NOMO-1 treated with dmso at 0.1 percent for 144 hours (cell line): ENCODE measurements around the gene CCDC172.
"Not testable (repeated sequence)": the region's sequence is repeated elsewhere in the genome, so short reads cannot be mapped to it uniquely, and the experiment has no call there.

Source experiments
- DNase-seq: peaks from one replicate; lab custom pipeline; 2025; ENCODE audit not compliant: unreplicated experiment; lab: John Stamatoyannopoulos, UW

CCDC172 gene

GRCh38 chr10:116331815-116332214 lies 7.6 kb downstream of the CCDC172 start:
- DNase-seq: no peak

- DNase-seq: no peak
Observed at GRCh38 chr10:116336866-116337265, 12.6 kb downstream of the CCDC172 start.

- no peak for DNase-seq
Observed at GRCh38 chr10:116352125-116352524, 27.9 kb downstream of the CCDC172 start.

GRCh38 chr10:116353817-116354216 lies 29.6 kb downstream of the CCDC172 start:
- DNase-seq: no peak

- DNase-seq: no peak
Observed at GRCh38 chr10:116355341-116355740, 31.1 kb downstream of the CCDC172 start.

- DNase-seq: no peak
Observed at GRCh38 chr10:116356833-116357232, 32.6 kb downstream of the CCDC172 start.

GRCh38 chr10:116364868-116365267 lies 40.6 kb downstream of the CCDC172 start:
- DNase-seq: no peak

GRCh38 chr10:116371737-116372136 lies 47.5 kb downstream of the CCDC172 start:
- no peak for DNase-seq

- DNase-seq: no peak
Observed at GRCh38 chr10:116382290-116382689, 58.0 kb downstream of the CCDC172 start.

GRCh38 chr10:116385311-116385710 lies 61.1 kb downstream of the CCDC172 start:
- no peak for DNase-seq

- no peak for DNase-seq
Observed at GRCh38 chr10:116385994-116386809, 62.0 kb downstream of the CCDC172 start.

GRCh38 chr10:116393246-116393831 lies 69.1 kb downstream of the CCDC172 start:
- DNase-seq: not testable (repeated sequence)

GRCh38 chr10:116395223-116395985 lies 71.2 kb downstream of the CCDC172 start:
- no peak for DNase-seq

- no peak for DNase-seq
Observed at GRCh38 chr10:116398224-116398623, 74.0 kb downstream of the CCDC172 start.

- DNase-seq: no peak
Observed at GRCh38 chr10:116402858-116403257, 78.6 kb downstream of the CCDC172 start.

GRCh38 chr10:116403740-116404250 lies 79.5 kb downstream of the CCDC172 start:
- DNase-seq: no peak

GRCh38 chr10:116408719-116409118 lies 84.5 kb downstream of the CCDC172 start:
- DNase-seq: peak; percentile 5

GRCh38 chr10:116410351-116410750 lies 86.1 kb downstream of the CCDC172 start:
- DNase-seq: no peak

- no peak for DNase-seq
Observed at GRCh38 chr10:116417821-116418220, 93.6 kb downstream of the CCDC172 start.

GRCh38 chr10:116418389-116418788 lies 94.1 kb downstream of the CCDC172 start:
- DNase-seq: no peak

- DNase-seq: no peak
Observed at GRCh38 chr10:116421815-116422214, 97.6 kb downstream of the CCDC172 start.

GRCh38 chr10:116427671-116428070 lies 103.4 kb downstream of the CCDC172 start, which contains the start of gene PNLIPRP3:
Gene PNLIPRP3, plus strand, starts transcription at chr10:116427847. Its CDS starts 166 bp downstream, at chr10:116428013.
- DNase-seq: no peak
